ENCODE measurements around the gene FCSK.

- TF ChIP-seq CTCF (IDR thresholded peaks at IDR 0.05) (no peak), POLR2A (IDR thresholded peaks at IDR 0.05) (no peak)
These were observed 31.9 kb upstream of the FCSK start for GRCh38 chr16:70422543-70422942.
